ENCODE data around the gene CEP76. TPM values are rescaled to one million over a fixed set of nuclear protein-coding genes. Genes with fewer than 3 reads are reported as not detected.
A peak's percentile ranks its signal among the peaks of the same experiment; 100 is the strongest.

The CEP76 gene
- total and polyA plus RNA-seq, 5 donors: 2.3 to 4.2 (median 3.6) TPM

- Histone ChIP-seq H3K4me3 (ENCODE audit: low read length) (peak overlapping the region; percentile 49), H3K4me1 (ENCODE audit: control insufficient read depth, insufficient read depth, low read length) (peaks cover 2% of the 10 kb centered on the region), H3K9me3 (ENCODE audit: control insufficient read depth, low read length) (no peaks in the 10 kb centered on the region), H3K27ac (ENCODE audit: low read length) (no peak overlapping the region), H3K27me3 (ENCODE audit: control insufficient read depth, insufficient read depth) (no peaks in the 10 kb centered on the region)
- intact Hi-C loops (cut with DNase I): no loop called here
- WGBS: under 1% methylated on average over 2 of the region's 2 CpGs
- ATAC-seq: no peak
- no peak for DNase-seq
Measured at GRCh38 chr18:12703664-12704063, 1.1 kb upstream of the CEP76 start.

- no peak for ATAC-seq
- WGBS: under 1% methylated on average over 28 of the region's 28 CpGs
- peak overlapping the region; percentile 87 for H3K27ac ChIP-seq (ENCODE audit: low read length)
- H3K27me3 ChIP-seq (ENCODE audit: control insufficient read depth, insufficient read depth): no peaks in the 10 kb centered on the region
- DNase-seq: no peak
- peaks cover 2% of the 10 kb centered on the region for H3K4me1 ChIP-seq (ENCODE audit: control insufficient read depth, insufficient read depth, low read length)
- no peaks in the 10 kb centered on the region for H3K9me3 ChIP-seq (ENCODE audit: control insufficient read depth, low read length)
- intact Hi-C loops (cut with DNase I): no loop called here
- peak overlapping the region; percentile 49 for H3K4me3 ChIP-seq (ENCODE audit: low read length)
Measured at GRCh38 chr18:12703096-12703567, 609 bp upstream of the CEP76 start.

- WGBS: 84% methylated on average over 3 of the region's 3 CpGs
- no peak overlapping the region for H3K27ac ChIP-seq (ENCODE audit: low read length)
- intact Hi-C loops (cut with DNase I): no loop called here
- DNase-seq (no peak), ATAC-seq (no peak)
- H3K4me1 ChIP-seq (ENCODE audit: control insufficient read depth, insufficient read depth, low read length): peaks cover 2% of the 10 kb centered on the region
- no peaks in the 10 kb centered on the region for H3K27me3 ChIP-seq (ENCODE audit: control insufficient read depth, insufficient read depth)
- peak overlapping the region; percentile 49 for H3K4me3 ChIP-seq (ENCODE audit: low read length)
- H3K9me3 ChIP-seq (ENCODE audit: control insufficient read depth, low read length): no peaks in the 10 kb centered on the region
Measured at GRCh38 chr18:12701161-12701560, 1.4 kb downstream of the CEP76 start.

GRCh38 chr18:12699747-12700146, 2.8 kb downstream of the CEP76 start:
- Histone ChIP-seq H3K4me3 (ENCODE audit: low read length) (no peak overlapping the region), H3K4me1 (ENCODE audit: control insufficient read depth, insufficient read depth, low read length) (peaks cover 2% of the 10 kb centered on the region), H3K27ac (ENCODE audit: low read length) (no peak overlapping the region), H3K9me3 (ENCODE audit: control insufficient read depth, low read length) (no peaks in the 10 kb centered on the region), H3K27me3 (ENCODE audit: control insufficient read depth, insufficient read depth) (no peaks in the 10 kb centered on the region)
- ATAC-seq: no peak
- WGBS: 90% methylated on average over 2 of the region's 2 CpGs
- DNase-seq: no peak
- intact Hi-C loops (cut with DNase I): no loop called here

- DNase-seq (no peak), ATAC-seq (no peak)
- intact Hi-C loops (cut with DNase I): no loop called here
- WGBS: 76% methylated on average over 2 of the region's 2 CpGs
- Histone ChIP-seq H3K9me3 (ENCODE audit: control insufficient read depth, low read length) (no peaks in the 10 kb centered on the region), H3K4me1 (ENCODE audit: control insufficient read depth, insufficient read depth, low read length) (no peaks in the 10 kb centered on the region), H3K27ac (ENCODE audit: low read length) (no peak overlapping the region), H3K27me3 (ENCODE audit: control insufficient read depth, insufficient read depth) (no peaks in the 10 kb centered on the region), H3K4me3 (ENCODE audit: low read length) (no peak overlapping the region)
Measured at GRCh38 chr18:12694032-12694431, 8.5 kb downstream of the CEP76 start.

GRCh38 chr18:12692206-12692605, 10.3 kb downstream of the CEP76 start:
- H3K27ac ChIP-seq (ENCODE audit: low read length): no peak overlapping the region
- H3K27me3 ChIP-seq (ENCODE audit: control insufficient read depth, insufficient read depth): no peaks in the 10 kb centered on the region
- no peaks in the 10 kb centered on the region for H3K4me1 ChIP-seq (ENCODE audit: control insufficient read depth, insufficient read depth, low read length)
- no peak for ATAC-seq
- no peak overlapping the region for H3K4me3 ChIP-seq (ENCODE audit: low read length)
- no peaks in the 10 kb centered on the region for H3K9me3 ChIP-seq (ENCODE audit: control insufficient read depth, low read length)
- DNase-seq: no peak
- 95% methylated on average over 9 of the region's 9 CpGs for WGBS
- intact Hi-C loops (cut with DNase I): no loop called here

GRCh38 chr18:12689256-12689850, 13.2 kb downstream of the CEP76 start:
- Histone ChIP-seq H3K27ac (ENCODE audit: low read length) (no peak overlapping the region), H3K27me3 (ENCODE audit: control insufficient read depth, insufficient read depth) (no peaks in the 10 kb centered on the region), H3K4me3 (ENCODE audit: low read length) (no peak overlapping the region), H3K9me3 (ENCODE audit: control insufficient read depth, low read length) (no peaks in the 10 kb centered on the region), H3K4me1 (ENCODE audit: control insufficient read depth, insufficient read depth, low read length) (no peaks in the 10 kb centered on the region)
- ATAC-seq (no peak), DNase-seq (no peak)
- WGBS: 73% methylated on average over 4 of the region's 4 CpGs
- intact Hi-C loops (cut with DNase I): no loop called here

GRCh38 chr18:12686100-12686499, 16.4 kb downstream of the CEP76 start:
- intact Hi-C loops (cut with DNase I): no loop called here
- Histone ChIP-seq H3K9me3 (ENCODE audit: control insufficient read depth, low read length) (no peaks in the 10 kb centered on the region), H3K4me1 (ENCODE audit: control insufficient read depth, insufficient read depth, low read length) (no peaks in the 10 kb centered on the region), H3K27me3 (ENCODE audit: control insufficient read depth, insufficient read depth) (no peaks in the 10 kb centered on the region), H3K27ac (ENCODE audit: low read length) (no peak overlapping the region), H3K4me3 (ENCODE audit: low read length) (no peak overlapping the region)
- no peak for DNase-seq
- WGBS: 74% methylated on average over 3 of the region's 3 CpGs
- no peak for ATAC-seq

GRCh38 chr18:12679183-12679786, 23.2 kb downstream of the CEP76 start:
- Histone ChIP-seq H3K4me1 (ENCODE audit: control insufficient read depth, insufficient read depth, low read length) (no peaks in the 10 kb centered on the region), H3K9me3 (ENCODE audit: control insufficient read depth, low read length) (no peaks in the 10 kb centered on the region), H3K27me3 (ENCODE audit: control insufficient read depth, insufficient read depth) (no peaks in the 10 kb centered on the region), H3K27ac (ENCODE audit: low read length) (peak overlapping the region; percentile 89), H3K4me3 (ENCODE audit: low read length) (peak overlapping the region; percentile 25)
- ATAC-seq (peak; percentile 98 to 99), DNase-seq (peak; percentile 66 to 86 (median 81))
- intact Hi-C loops (cut with DNase I): no loop called here
- WGBS: 26% methylated on average over 8 of the region's 8 CpGs

GRCh38 chr18:12668041-12668440, 34.5 kb downstream of the CEP76 start:
- no peak overlapping the region for H3K27ac ChIP-seq (ENCODE audit: low read length)
- 92% methylated on average over 5 of the region's 5 CpGs for WGBS
- ATAC-seq (no peak), DNase-seq (no peak)
- no peaks in the 10 kb centered on the region for H3K4me1 ChIP-seq (ENCODE audit: control insufficient read depth, insufficient read depth, low read length)
- intact Hi-C loops (cut with DNase I): no loop called here
- no peaks in the 10 kb centered on the region for H3K9me3 ChIP-seq (ENCODE audit: control insufficient read depth, low read length)
- no peak overlapping the region for H3K4me3 ChIP-seq (ENCODE audit: low read length)
- H3K27me3 ChIP-seq (ENCODE audit: control insufficient read depth, insufficient read depth): no peaks in the 10 kb centered on the region

GRCh38 chr18:12659904-12660605, 42.5 kb downstream of the CEP76 start:
- H3K9me3 ChIP-seq (ENCODE audit: control insufficient read depth, low read length): no peaks in the 10 kb centered on the region
- H3K4me1 ChIP-seq (ENCODE audit: control insufficient read depth, insufficient read depth, low read length): no peaks in the 10 kb centered on the region
- H3K27me3 ChIP-seq (ENCODE audit: control insufficient read depth, insufficient read depth): no peaks in the 10 kb centered on the region
- H3K4me3 ChIP-seq (ENCODE audit: low read length): no peak overlapping the region
- DNase-seq (peak in 1 of 3 donors; percentile 68), ATAC-seq (no peak)
- WGBS: 84% methylated on average over 9 of the region's 9 CpGs
- no peak overlapping the region for H3K27ac ChIP-seq (ENCODE audit: low read length)
- intact Hi-C loops (cut with DNase I): loop anchor here (2.0 to 10.0 kb wide), 5 partner anchors 115 to 269 kb away; partner anchors contain the start of gene PRELID3A (in 1 of the 4)

Data from right cardiac atrium (tissue), 5 donors.